Mesenteric fat pad (tissue), 1 donor: ENCODE results near the gene KRTAP10-2. TPM values are rescaled to one million over a fixed set of nuclear protein-coding genes. Genes with fewer than 3 reads are reported as not detected.
"Not testable (repeated sequence)": the region's sequence is repeated elsewhere in the genome, so short reads cannot be mapped to it uniquely, and the experiment has no call there.

ENCODE experiments used
- DNase-seq: peaks from one replicate; pipeline ENCODE4 v3.0.0-alpha.2; 2020; ENCODE audit warnings: low spot score
- total RNA-seq: library from RNA; stranded (reverse); fragmentation: NEBNext Ultra II Directional; extraction: Animal tissue kit (Norgen Biotek cat#: 25700); gene quantifications from one replicate; pipeline ENCODE4 v1.2.1, GENCODE V29; 2021
- donor health status: DM: yes; HTN: yes; CAD: no.

Gene KRTAP10-2
- total RNA-seq, 1 donor from 2014 or later: not detected

GRCh38 chr21:44568261-44568660 lies 17.0 kb upstream of the KRTAP10-2 start:
- DNase-seq: peak; percentile 85

- no peak for DNase-seq
These were observed 16.3 kb upstream of the KRTAP10-2 start for GRCh38 chr21:44567481-44568171.

GRCh38 chr21:44566403-44566802 lies 15.1 kb upstream of the KRTAP10-2 start:
- DNase-seq: no peak

- DNase-seq: no peak
These were observed 13.7 kb upstream of the KRTAP10-2 start for GRCh38 chr21:44564886-44565598.

DNA sequence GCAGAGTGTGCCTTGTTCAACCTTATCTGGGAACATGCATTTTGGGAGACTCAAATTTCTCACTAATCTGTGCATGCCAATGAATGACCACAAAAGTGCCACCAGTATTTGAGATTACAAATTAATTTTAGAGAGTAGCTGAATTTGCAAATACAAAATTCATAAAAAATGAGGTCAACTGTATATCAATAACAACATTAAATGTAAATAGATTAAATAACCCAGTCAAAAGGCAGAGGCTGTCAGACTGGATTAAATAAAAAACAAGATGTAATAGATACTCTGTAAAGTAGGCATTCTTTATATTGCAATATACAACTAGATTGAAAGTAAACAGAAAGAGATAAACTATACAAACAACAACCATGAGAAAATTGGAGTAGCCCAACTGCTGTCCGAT lies 12.8 kb upstream of the KRTAP10-2 start:
- DNase-seq: no peak

GRCh38 chr21:44558695-44559094 lies 7.4 kb upstream of the KRTAP10-2 start, which contains the start of gene KRTAP10-3:
KRTAP10-3 (minus strand) TSS chr21:44558795; CDS start chr21:44558715, 80 bp downstream.
- no peak for DNase-seq

- not testable (repeated sequence) for DNase-seq
These were observed 7.0 kb upstream of the KRTAP10-2 start for GRCh38 chr21:44558329-44558675.

DNA sequence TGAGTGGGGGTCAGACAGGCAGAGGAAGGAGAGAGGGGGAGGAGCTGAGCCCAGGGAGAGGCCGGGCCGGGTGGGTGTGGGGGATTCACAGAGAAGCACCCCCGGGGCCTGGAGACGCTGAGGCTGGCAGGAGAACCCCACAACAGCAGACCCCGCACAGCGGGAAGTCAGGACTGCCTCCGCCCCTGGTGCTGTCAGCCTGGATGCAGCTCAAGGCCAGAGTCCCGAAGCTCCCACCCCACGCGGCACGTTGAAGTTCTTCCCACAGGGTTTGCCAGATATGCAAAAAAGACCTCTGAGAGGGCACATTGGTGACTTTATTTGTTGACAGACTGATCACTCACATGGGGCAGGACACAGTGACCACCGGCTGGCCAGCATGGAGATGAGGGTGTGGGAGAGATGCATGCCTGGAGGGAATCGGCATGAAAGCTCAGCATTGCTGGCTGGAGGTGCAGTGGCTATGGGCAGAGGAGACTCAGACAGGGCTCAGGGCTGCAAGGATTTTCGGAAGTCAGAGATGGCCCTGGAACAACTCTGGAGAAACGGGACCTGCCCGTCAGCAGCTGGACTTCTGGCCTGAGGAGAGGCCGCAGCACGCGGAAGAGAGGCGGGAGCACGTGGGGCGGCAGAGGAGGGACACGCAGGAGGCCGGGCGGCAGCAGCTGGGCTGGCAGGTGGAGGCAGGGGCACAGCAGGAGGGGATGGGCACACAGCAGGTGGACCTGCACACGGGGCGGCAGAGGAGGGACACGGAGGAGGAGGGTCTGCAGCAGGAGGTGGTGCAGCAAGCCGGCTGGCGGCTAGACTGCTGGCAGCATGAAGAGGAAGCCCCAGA lies 6.4 kb upstream of the KRTAP10-2 start:
- peak; percentile 87 for DNase-seq

- no peak for DNase-seq
These were observed 5.6 kb upstream of the KRTAP10-2 start for GRCh38 chr21:44556879-44557278.

DNA sequence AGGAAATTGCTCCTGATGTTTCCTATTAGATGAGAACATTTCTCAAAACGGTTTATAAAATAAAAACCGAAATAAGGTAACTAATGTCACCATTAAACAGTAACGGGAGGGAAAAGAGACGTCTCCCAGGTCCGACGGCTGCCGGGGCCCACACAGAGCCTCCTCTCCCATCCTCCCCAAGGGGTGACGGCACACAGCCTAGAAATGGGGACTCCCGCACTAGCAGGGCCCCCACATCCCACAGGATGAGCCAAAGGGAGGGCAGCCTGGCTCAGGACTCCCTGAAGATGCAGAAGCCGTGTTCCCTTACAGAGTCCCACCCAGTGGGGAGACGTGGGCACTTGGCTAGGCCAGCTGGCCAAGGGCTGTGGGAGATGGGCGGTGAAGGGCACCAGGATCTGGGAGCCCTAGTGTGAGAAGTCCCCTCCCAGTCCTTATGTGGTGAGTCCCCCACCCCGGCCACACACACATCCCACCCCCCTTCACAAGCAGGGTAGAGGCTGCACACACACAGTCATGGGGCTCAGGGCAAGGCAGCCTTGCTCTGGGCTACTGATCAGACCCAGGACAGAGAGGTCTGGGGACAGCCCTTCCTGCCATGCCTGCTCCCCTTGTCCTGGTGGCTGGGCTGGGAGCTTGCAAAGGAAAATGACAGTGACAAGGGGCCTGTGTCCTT lies 4.0 kb upstream of the KRTAP10-2 start:
- DNase-seq: peak; percentile 64

DNA sequence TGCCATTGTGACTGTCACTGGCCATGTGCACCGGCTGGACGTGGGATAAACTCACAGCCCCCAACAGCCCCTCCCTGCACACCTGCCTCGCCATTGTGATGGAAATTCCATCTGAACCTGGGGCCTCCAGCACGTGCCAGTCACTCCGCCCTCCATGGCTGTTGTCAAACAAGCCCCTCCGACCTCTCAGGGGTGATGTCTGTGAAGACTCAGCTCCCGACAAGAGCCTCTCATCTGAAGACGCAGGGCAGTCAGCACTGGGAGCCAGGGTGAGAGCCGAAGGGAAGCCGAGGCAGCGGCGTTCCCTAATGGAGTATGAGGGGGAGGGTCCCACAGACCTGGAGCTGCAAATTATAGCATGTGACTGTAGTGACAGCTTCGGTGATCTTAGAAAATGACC lies 1.4 kb upstream of the KRTAP10-2 start:
- peak; percentile 76 for DNase-seq

- DNase-seq: peak; percentile 67
These were observed 831 bp upstream of the KRTAP10-2 start for GRCh38 chr21:44552136-44552535.

GRCh38 chr21:44550807-44551206 lies 498 bp downstream of the KRTAP10-2 start:
- DNase-seq: peak; percentile 35

GRCh38 chr21:44550285-44550684 lies 1.0 kb downstream of the KRTAP10-2 start:
- DNase-seq: peak; percentile 81

GRCh38 chr21:44549525-44550211 lies 1.6 kb downstream of the KRTAP10-2 start:
- DNase-seq: peak; percentile 67

DNA sequence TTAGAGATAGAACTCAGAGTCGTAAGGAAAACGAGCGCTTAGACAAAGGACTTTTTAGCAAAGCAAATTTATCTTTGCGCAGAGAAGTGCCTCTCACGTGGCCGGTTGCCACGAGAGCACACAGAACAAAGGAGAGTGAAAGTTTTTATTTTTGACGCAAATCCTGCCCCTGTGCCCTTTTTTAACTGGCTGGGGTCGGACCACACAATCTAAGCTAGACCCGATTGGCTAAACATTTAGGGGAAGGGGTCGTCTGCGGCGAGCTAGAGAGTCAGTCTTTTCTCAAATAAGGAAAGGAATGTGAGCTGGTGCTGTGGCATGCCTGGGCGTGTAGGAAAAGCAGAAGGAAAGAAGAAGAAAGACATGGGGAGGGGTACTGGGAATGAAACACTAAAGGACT lies 2.4 kb downstream of the KRTAP10-2 start:
- DNase-seq: peak; percentile 26

DNA sequence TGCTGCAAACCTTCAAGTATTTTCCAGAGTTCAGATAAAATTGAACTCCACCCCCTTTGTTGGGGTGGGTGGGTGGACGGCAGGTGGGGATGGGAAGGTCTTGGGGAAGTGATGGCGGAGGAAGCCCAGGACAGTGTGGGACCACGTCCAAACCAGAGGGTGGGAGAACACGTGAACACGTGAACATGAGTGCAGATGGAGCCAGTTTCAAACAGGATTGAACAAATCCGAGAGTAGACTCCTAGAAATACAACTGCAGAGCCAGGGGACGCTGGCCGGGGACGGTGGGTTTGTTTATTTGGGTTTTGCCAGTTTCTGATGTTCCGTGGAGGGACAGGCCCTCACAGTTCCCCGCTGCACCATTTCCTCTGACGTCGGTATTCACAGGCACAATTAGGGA lies 2.9 kb downstream of the KRTAP10-2 start:
- DNase-seq: no peak

- no peak for DNase-seq
These were observed 3.5 kb downstream of the KRTAP10-2 start for GRCh38 chr21:44547656-44548331.

GRCh38 chr21:44544566-44544965 lies 6.7 kb downstream of the KRTAP10-2 start:
- DNase-seq: no peak

GRCh38 chr21:44542716-44543115 lies 8.6 kb downstream of the KRTAP10-2 start:
- no peak for DNase-seq
